K562 (cell line): ENCODE data around the gene STX1A. TPM values are rescaled to one million over a fixed set of nuclear protein-coding genes. Genes with fewer than 3 reads are reported as not detected.
"Not testable (repeated sequence)": the region's sequence is repeated elsewhere in the genome, so short reads cannot be mapped to it uniquely, and the experiment has no call there.

Source experiments
- ATAC-seq: fragments of 200-7000 bp; cut with Tn5 transposase; 3 replicates; pipeline ENCODE4 v1.9.1; 2020; ENCODE audit warnings: moderate library complexity
- BruUV-seq: library from RNA; stranded (reverse); fragments of 400-500 nt; replicated peaks from 2 replicates; lab custom pipeline; 2021; lab: Mats Ljungman, UMichigan
- CTCF ChIA-PET: fragments of 300-600 bp; formaldehyde crosslinking; extraction: SDS; loops from one replicate; lab custom pipeline; 2021; ENCODE audit warnings: low intra/inter-chr PET ratio; lab: Yijun Ruan, JAX
- POLR2A ChIA-PET: fragments of 300-600, 350-650 bp; sonication (Branson Sonifier 250); formaldehyde crosslinking; extraction: SDS; loops from one replicate; lab custom pipeline; 2021; ENCODE audit warnings: antibody characterized with exemption, inconsistent platforms; lab: Yijun Ruan, JAX
- DNase-seq, 4 experiments: peaks; one replicate each; pipeline versions ENCODE4 v3.0.0 to v3.0.0-alpha.2; 2011 to 2018; ENCODE audit warnings: low spot score in 3 of 4, mixed read lengths in 3 of 4; ENCODE audit errors: extremely low read depth in 1 of 4
- FAIRE-seq: peaks from 2 replicates; lab custom pipeline; 2011; peaks lifted over from hg19 to GRCh38; lab: Jason Lieb, UNC
- H2AFZ ChIP-seq: 2 replicates; pipeline ENCODE4 v1.6.0; 2011; ENCODE audit warnings: low read depth, low read length, control low read depth, inconsistent platforms
- H3K27ac ChIP-seq: fragments of 200-600 bp; 3 replicates; pipeline ENCODE4 v1.8.0; 2011; ENCODE audit warnings: low read depth, mild to moderate bottlenecking, control low read depth, inconsistent platforms, low read length, moderate library complexity, mixed read lengths; ENCODE audit errors: extremely low read depth
- H3K27me3 ChIP-seq, 2 experiments: fragments of 300-600 bp in 1 of 2; 2 replicates in 1 of 2; 3 replicates in 1 of 2; pipeline versions ENCODE4 v1.6.0 to v1.8.0; 2011; ENCODE audit warnings: inconsistent platforms in 2 of 2, low read length in 2 of 2, mild to moderate bottlenecking in 1 of 2, mixed read lengths in 1 of 2, moderate library complexity in 1 of 2; ENCODE audit not compliant: control insufficient read depth in 2 of 2, insufficient read depth in 2 of 2
- H3K36me3 ChIP-seq: fragments of 300-600 bp; 3 replicates; pipeline ENCODE4 v1.8.0; 2011; ENCODE audit warnings: mild to moderate bottlenecking, low read length, inconsistent platforms; ENCODE audit not compliant: control insufficient read depth, insufficient read depth
- H3K4me1 ChIP-seq, 2 experiments: fragments of 200-600 bp in 1 of 2; replicated peaks in 1 of 2; 2 replicates in 1 of 2; 3 replicates in 1 of 2; pipeline versions ENCODE4 v1.5.1 to v1.8.0; 2011; ENCODE audit warnings: inconsistent platforms in 2 of 2, low read length in 2 of 2, mild to moderate bottlenecking in 1 of 2, mixed read lengths in 1 of 2, moderate library complexity in 1 of 2; ENCODE audit not compliant: control insufficient read depth in 2 of 2, insufficient read depth in 2 of 2
- H3K4me2 ChIP-seq: 2 replicates; pipeline ENCODE4 v1.6.1; 2011; ENCODE audit warnings: low read length, control low read depth, inconsistent platforms, mixed read lengths; ENCODE audit not compliant: insufficient read depth
- H3K4me3 ChIP-seq: fragments of 200-600 bp; sonication (generic), shearing (Covaris generic); 2 replicates; pipeline ENCODE4 v1.5.1; 2016; ENCODE audit warnings: control low read depth, inconsistent platforms
- H3K79me2 ChIP-seq: fragments of 200-600 bp; 3 replicates; pipeline ENCODE4 v1.8.0; 2011; ENCODE audit warnings: low read length, inconsistent platforms; ENCODE audit not compliant: control insufficient read depth, insufficient read depth
- H3K9ac ChIP-seq, 2 experiments: 2 replicates each; pipeline versions ENCODE4 v1.6.0 to v1.6.1; 2011; ENCODE audit warnings: low read depth in 2 of 2, low read length in 2 of 2, control low read depth in 1 of 2, inconsistent platforms in 1 of 2, mild to moderate bottlenecking in 1 of 2, mixed read lengths in 1 of 2; ENCODE audit not compliant: insufficient read depth in 1 of 2
- H3K9me1 ChIP-seq: one replicate; pipeline ENCODE4 v1.6.0; 2011; ENCODE audit warnings: inconsistent platforms, mild to moderate bottlenecking, low read length, moderate library complexity; ENCODE audit not compliant: control insufficient read depth, insufficient read depth
- H3K9me3 ChIP-seq: replicated peaks from 2 replicates; pipeline ENCODE4 v1.5.1; 2011; ENCODE audit warnings: low read depth, low read length, inconsistent platforms; ENCODE audit not compliant: control insufficient read depth, insufficient read depth
- H4K20me1 ChIP-seq: replicated peaks from 2 replicates; pipeline ENCODE4 v1.6.1; 2011; ENCODE audit warnings: low read length, inconsistent platforms, mixed read lengths; ENCODE audit not compliant: control insufficient read depth, insufficient read depth
- IRF9 ChIP-seq: fragments of 450-650 bp; IDR thresholded peaks from 2 replicates; pipeline ENCODE4 v1.6.1; 2016; ENCODE audit warnings: missing biosample characterization, missing genetic modification characterization
- NFIC ChIP-seq: fragments of 450-650 bp; IDR thresholded peaks from 2 replicates; pipeline ENCODE4 v1.6.1; 2017; ENCODE audit warnings: mild to moderate bottlenecking, inconsistent platforms
- THRB ChIP-seq: fragments of 450-650 bp; formaldehyde crosslinking; conservative IDR thresholded peaks from 2 replicates; pipeline ENCODE4 v1.4.0; 2022; ENCODE audit warnings: mild to moderate bottlenecking, missing genetic modification characterization
- WGBS: fragments of 100-300 bp; shearing (Covaris generic); methylation state at CpG from one replicate; pipeline ENCODE4 v1.1.6; 2016; ENCODE audit warnings: low coverage, mixed read lengths; ENCODE audit not compliant: insufficient coverage; ENCODE audit errors: missing lambda C conversion rate; 5-methylcytosine and 5-hydroxymethylcytosine counted together
- in situ Hi-C: fragments of 300-500 bp; cut with MboI; formaldehyde crosslinking; loops from 4 replicates; pipeline ENCODE4 v1.15.0; 2018; ENCODE audit warnings: inconsistent platforms, mixed read lengths
- intact Hi-C: fragments of 100-400 bp; cut with micrococcal nuclease; formaldehyde crosslinking; loops from 2 replicates; pipeline ENCODE4 v1.14.2; 2022
- polyA plus RNA-seq, 8 experiments: library from polyadenylated mRNA; depleted of rRNA in 4 of 8; stranded (reverse) in 5 of 8; unstranded in 3 of 8; fragments of >200 nt; fragmentation: Nextera tagmentation in 2 of 8; fragmentation: Illumina TruSeq in 1 of 8; extraction: Ambion mirVana in 2 of 8; extraction: Trizol in 1 of 8; gene quantifications; 2 replicates each; pipeline versions ENCODE4 v1.2.1 to v1.2.3, GENCODE V29; 2011 to 2014; ENCODE audit warnings: inconsistent platforms in 1 of 8, missing spikeins in 1 of 8
- total RNA-seq, 7 experiments: library from RNA; depleted of rRNA in 6 of 7; stranded (reverse); fragments of >200 nt in 6 of 7; fragmentation: Illumina TruSeq in 2 of 7; extraction: Trizol in 2 of 7; gene quantifications; 2 replicates each; pipeline versions ENCODE4 v1.2.1 to v1.2.3, GENCODE V29; 2011 to 2021; ENCODE audit warnings: low replicate concordance in 1 of 7

Gene STX1A
- total and polyA plus RNA-seq, 9 of the 15 experiments (the other 6 are each of a cell fraction or from before 2014, with no cell fraction given): 0.04 to 15.1 (median 6.3) TPM

- TF ChIP-seq IRF9 (no peak), THRB (CRISPR knock-in tag) (no peak), NFIC (peak; percentile 76)
Observed at GRCh38 chr7:73678862-73679261, 40.6 kb downstream of the STX1A start (continued).

- POLR2A ChIA-PET: interaction anchor here (0.7 kb wide), 1 partner anchor 10 kb away, joined by 3 read pairs; no protein-coding TSS in a partner anchor
- H3K36me3 ChIP-seq: peaks cover 30% of the 10 kb centered on the region; the same call in 2 of the 3 replicates
- H3K27me3 ChIP-seq, CTCF ChIA-PET, H3K9me1 ChIP-seq, DNase-seq, intact Hi-C loops, in situ Hi-C loops, H3K27ac ChIP-seq, H4K20me1 ChIP-seq, H2AFZ ChIP-seq, H3K4me3 ChIP-seq, H3K9me3 ChIP-seq, H3K4me2 ChIP-seq, BruUV-seq, FAIRE-seq, H3K9ac ChIP-seq, ATAC-seq: not testable (repeated sequence)
- H3K79me2 ChIP-seq: peaks cover 25% of the 10 kb centered on the region
- 55% methylated on average over 9 of the region's 9 CpGs for WGBS
- peaks cover 13 to 21% of the 10 kb centered on the region in 2 experiments; a peak in 4 of 5 replicates for H3K4me1 ChIP-seq
Observed at GRCh38 chr7:73676062-73676461, 43.4 kb downstream of the STX1A start.
